Medulla oblongata (tissue), 1 donor: Measurements from ENCODE around the gene KIF4A.
"Not testable (repeated sequence)": the region's sequence is repeated elsewhere in the genome, so short reads cannot be mapped to it uniquely, and the experiment has no call there.

Experiments
- DNase-seq: peaks from one replicate; pipeline ENCODE4 v3.0.0-alpha.2; 2015; ENCODE audit errors: extremely low spot score

KIF4A gene

GRCh38 chrX:70289168-70289792 is 624 bp upstream of the KIF4A start:
- peak; percentile 1 for DNase-seq

DNA sequence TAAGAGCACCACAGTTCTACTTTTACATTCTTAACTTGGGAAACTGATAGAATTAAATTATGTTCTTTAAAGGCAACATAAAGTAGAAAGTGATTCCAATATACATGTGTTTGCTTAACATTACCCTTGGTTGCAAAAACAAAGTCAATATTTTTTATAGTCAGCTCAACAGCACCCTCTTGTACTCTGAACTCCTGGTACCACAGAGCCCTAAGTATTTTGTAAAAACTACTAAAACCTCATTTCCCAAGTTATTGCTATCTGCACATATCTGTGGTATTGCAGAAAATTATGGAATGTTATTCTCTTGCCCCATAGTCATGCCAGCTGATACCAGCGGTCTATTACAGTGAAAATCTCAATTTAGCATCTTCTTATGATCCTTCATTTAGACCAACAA is 2.9 kb downstream of the KIF4A start:
- DNase-seq = no peak

- DNase-seq = no peak
Observed at GRCh38 chrX:70293621-70294020, 3.7 kb downstream of the KIF4A start.

- no peak for DNase-seq
Observed at GRCh38 chrX:70301716-70302115, 11.8 kb downstream of the KIF4A start.

DNA sequence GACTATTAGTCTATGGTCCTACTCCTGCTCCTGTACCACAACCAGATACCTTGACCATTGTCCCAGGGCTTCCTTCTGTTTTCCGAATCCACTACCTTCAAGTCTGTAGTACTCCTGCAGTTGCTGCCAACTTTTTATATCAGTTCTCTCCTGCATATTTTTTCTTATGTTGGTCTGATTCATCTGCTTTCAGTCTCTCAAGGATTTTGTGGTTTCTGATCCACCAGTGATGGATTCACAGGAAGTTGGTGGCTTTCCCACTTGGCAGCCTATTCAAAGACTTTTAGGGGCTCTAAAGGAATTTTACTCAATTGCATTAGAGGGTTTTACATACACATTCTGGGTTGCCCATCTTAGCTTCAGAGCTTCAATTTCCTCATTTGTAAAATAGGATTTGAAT is 23.6 kb downstream of the KIF4A start:
- DNase-seq = no peak

GRCh38 chrX:70322784-70323183 is 32.9 kb downstream of the KIF4A start:
- DNase-seq = no peak

DNA sequence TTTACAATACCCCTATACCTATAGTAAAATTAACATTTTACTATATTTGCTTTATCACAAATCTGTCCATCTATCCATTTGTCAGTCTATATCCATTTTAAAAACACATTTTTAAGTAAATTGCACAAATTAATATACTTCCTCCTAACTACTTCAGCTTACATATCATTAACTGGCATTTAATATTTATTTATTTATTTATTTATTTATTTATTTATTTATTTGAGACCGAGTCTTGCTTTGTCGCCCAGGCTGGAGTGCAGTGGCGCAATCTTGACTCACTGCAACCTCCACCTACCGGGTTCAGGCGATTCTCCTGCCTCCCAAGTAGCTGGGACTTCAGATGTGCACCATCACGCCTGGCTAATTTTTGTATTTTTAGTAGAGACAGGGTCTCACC is 33.7 kb downstream of the KIF4A start:
- not testable (repeated sequence) for DNase-seq

- DNase-seq = no peak
Observed at GRCh38 chrX:70324326-70324725, 34.4 kb downstream of the KIF4A start.

GRCh38 chrX:70331161-70331560 is 41.3 kb downstream of the KIF4A start:
- DNase-seq = no peak

GRCh38 chrX:70332600-70332999 is 42.7 kb downstream of the KIF4A start:
- DNase-seq = no peak

GRCh38 chrX:70336767-70337166 is 46.9 kb downstream of the KIF4A start:
- no peak for DNase-seq

GRCh38 chrX:70338290-70338689 is 48.4 kb downstream of the KIF4A start:
- no peak for DNase-seq

DNA sequence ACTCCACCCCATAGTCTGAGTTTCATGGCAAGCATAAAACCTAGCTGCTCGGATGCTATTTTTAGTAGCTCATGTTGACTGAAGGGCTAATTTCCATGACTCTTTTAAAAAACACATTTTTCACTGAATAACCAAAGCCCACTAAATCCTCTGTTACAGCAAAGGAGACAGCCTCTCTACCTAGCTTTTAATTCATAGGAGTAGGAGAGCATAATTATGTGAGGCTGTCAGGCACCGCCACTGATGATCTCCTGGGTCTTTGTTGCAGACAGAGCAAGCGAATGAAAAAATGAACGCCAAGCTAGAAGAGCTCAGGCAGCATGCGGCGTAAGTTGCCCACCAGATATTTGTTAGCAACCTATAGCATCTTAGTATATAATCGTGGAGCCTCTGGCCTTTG is 53.5 kb downstream of the KIF4A start:
- no peak for DNase-seq

- no peak for DNase-seq
Observed at GRCh38 chrX:70346418-70347070, 56.6 kb downstream of the KIF4A start.

- DNase-seq = not testable (repeated sequence)
Observed at GRCh38 chrX:70348825-70349224, 58.9 kb downstream of the KIF4A start.

DNA sequence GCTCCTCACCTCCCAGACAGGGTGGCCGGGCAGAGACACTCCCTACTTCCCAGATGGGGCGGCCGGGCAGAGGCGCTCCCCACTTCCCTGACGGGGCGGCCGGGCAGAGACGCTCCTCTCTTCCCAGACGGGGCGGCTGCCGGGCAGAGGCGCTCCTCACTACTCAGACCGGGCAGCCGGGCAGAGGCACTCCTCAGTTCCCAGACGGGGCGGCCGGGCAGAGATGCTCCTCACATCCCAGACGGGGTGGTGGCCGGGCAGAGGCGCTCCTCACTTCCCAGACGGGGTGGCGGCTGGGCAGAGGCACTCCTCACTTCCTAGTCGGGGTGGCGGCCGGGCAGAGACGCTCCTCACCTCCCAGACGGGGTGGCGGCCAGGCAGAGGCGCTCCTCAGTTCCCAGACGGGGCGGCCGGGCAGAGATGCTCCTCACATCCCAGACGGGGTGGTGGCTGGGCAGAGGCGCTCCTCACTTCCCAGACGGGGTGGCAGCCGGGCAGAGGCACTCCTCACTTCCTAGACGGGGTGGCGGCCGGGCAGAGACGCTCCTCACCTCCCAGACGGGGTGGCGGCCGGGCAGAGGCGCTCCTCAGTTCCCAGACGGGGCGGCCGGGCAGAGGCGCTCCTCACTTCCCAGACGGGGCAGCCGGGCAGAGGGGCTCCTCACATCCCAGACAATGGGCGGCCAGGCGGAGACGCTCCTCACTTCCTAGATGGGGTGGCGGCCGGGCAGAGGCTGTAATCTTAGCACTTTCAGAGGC is 59.6 kb downstream of the KIF4A start:
- DNase-seq = not testable (repeated sequence)

DNA sequence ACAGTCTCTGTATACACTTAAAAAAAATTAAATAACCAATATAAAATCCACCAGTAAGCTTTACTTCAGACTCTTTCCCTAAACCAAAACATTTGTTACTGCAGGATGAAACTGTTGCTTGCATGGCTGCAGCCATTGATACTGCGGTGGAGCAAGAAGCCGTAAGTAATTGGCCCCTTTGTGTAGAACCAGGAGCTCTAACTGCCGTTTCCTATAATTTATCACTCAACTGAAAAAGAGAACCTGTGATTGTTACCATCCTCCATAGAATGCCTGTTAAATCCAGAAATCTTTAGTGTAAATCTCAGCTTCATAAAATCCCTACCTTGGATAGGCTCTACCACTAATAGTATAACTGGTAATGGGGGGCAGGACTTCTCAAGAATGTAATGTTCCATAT is 62.6 kb downstream of the KIF4A start:
- DNase-seq = no peak

- no peak for DNase-seq
Observed at GRCh38 chrX:70353514-70353913, 63.6 kb downstream of the KIF4A start.

DNA sequence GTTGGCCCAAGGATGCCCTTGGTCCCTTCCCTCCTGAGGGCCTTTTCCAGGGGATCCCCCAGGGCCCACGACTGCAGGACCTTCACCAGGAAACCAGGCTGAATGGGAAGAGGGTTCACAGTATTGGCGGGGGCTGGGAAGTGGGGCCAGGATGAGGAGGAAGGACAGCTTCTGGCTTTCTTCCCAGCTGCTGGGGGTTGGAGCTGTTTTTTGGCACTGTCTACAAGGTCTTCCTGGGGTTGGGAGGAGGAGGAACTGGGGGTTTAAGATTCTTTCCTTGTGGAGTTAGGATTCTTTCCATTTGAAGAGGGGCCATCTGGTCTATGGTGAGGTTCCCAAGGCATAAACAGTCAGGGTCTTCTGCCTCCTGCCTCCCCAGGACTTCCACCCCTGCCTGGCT is 64.8 kb downstream of the KIF4A start:
- no peak for DNase-seq

GRCh38 chrX:70359458-70359857 is 69.6 kb downstream of the KIF4A start:
- no peak for DNase-seq

GRCh38 chrX:70360366-70360765 is 70.5 kb downstream of the KIF4A start:
- no peak for DNase-seq

GRCh38 chrX:70368731-70369130 is 78.8 kb downstream of the KIF4A start:
- not testable (repeated sequence) for DNase-seq

GRCh38 chrX:70386235-70386634 is 96.3 kb downstream of the KIF4A start:
- no peak for DNase-seq
